HepG2 (cell line): Measurements from ENCODE around the gene MCF2L. TPM values are rescaled to one million over a fixed set of nuclear protein-coding genes. Genes with fewer than 3 reads are reported as not detected.

Source experiments
- AGO1 ChIP-seq: fragments of 200-400 bp; formaldehyde crosslinking; IDR thresholded peaks from 2 replicates; pipeline ENCODE4 v1.6.1; 2017; ENCODE audit warnings: mild to moderate bottlenecking, low read depth, low read length, moderate library complexity; ENCODE audit not compliant: poor library complexity, severe bottlenecking
- BRD4 ChIP-seq: sonication (generic); formaldehyde crosslinking; IDR thresholded peaks from 2 replicates; pipeline ENCODE4 v1.4.0; 2020; ENCODE audit warnings: missing genetic modification reagents
- CAMTA2 ChIP-seq: sonication (generic); formaldehyde crosslinking; IDR thresholded peaks from 2 replicates; pipeline ENCODE4 v1.4.0; 2020; ENCODE audit warnings: mild to moderate bottlenecking, missing genetic modification reagents, borderline replicate concordance
- DPF2 ChIP-seq: sonication (generic); formaldehyde crosslinking; IDR thresholded peaks from 2 replicates; pipeline ENCODE4 v1.4.0; 2020; ENCODE audit warnings: mild to moderate bottlenecking, low read depth, missing genetic modification reagents, borderline replicate concordance
- ELF1 ChIP-seq: sonication (generic); formaldehyde crosslinking; IDR thresholded peaks from 2 replicates; pipeline ENCODE4 v1.4.0; 2020; ENCODE audit warnings: missing genetic modification reagents
- FOXJ3 ChIP-seq: sonication (generic); formaldehyde crosslinking; IDR thresholded peaks from 2 replicates; pipeline ENCODE4 v1.4.0; 2020; ENCODE audit warnings: missing genetic modification reagents, mild to moderate bottlenecking, borderline replicate concordance
- GATA4 ChIP-seq: sonication (generic); IDR thresholded peaks from 2 replicates; pipeline ENCODE4 v1.6.1; 2016; ENCODE audit warnings: antibody characterized with exemption, low read depth, borderline replicate concordance
- KAT8 ChIP-seq: IDR thresholded peaks from 2 replicates; pipeline ENCODE4 v1.6.1; 2016; ENCODE audit warnings: missing genetic modification reagents, missing compliant biosample characterization
- LCORL ChIP-seq, 2 experiments: fragments of 450-650 bp in 1 of 2; sonication (generic) in 1 of 2; formaldehyde crosslinking in 1 of 2; IDR thresholded peaks; 2 replicates each; pipeline versions ENCODE4 v1.5.0 to v1.6.1; 2017 to 2020; ENCODE audit warnings: antibody characterized with exemption in 1 of 2, missing genetic modification reagents in 1 of 2
- MAZ ChIP-seq, 2 experiments: sonication (generic) in 1 of 2; formaldehyde crosslinking in 1 of 2; IDR thresholded peaks; 2 replicates each; pipeline versions ENCODE4 v1.5.0 to v1.6.1; 2012 to 2020; ENCODE audit warnings: low read depth in 2 of 2, mild to moderate bottlenecking in 2 of 2, borderline replicate concordance in 1 of 2, improper control_type of control experiment in 1 of 2, low read length in 1 of 2, missing genetic modification reagents in 1 of 2, moderate library complexity in 1 of 2
- NCOA1 ChIP-seq: sonication (generic); formaldehyde crosslinking; IDR thresholded peaks from 2 replicates; pipeline ENCODE4 v1.9.0; 2021; ENCODE audit warnings: missing genetic modification reagents
- POLR2G ChIP-seq: fragments of 200-400 bp; formaldehyde crosslinking; IDR thresholded peaks from 2 replicates; pipeline ENCODE4 v1.6.1; 2018; ENCODE audit warnings: mild to moderate bottlenecking, low read depth, low read length, moderate library complexity
- RAD21 ChIP-seq: fragments of 450-650 bp; formaldehyde crosslinking; IDR thresholded peaks from 2 replicates; pipeline ENCODE4 v1.5.0; 2020; ENCODE audit warnings: mild to moderate bottlenecking
- SAFB2 ChIP-seq: sonication (generic); formaldehyde crosslinking; IDR thresholded peaks from 2 replicates; pipeline ENCODE4 v1.5.1; 2020; ENCODE audit warnings: missing genetic modification reagents, low read depth, mild to moderate bottlenecking, borderline replicate concordance
- SMYD3 ChIP-seq: sonication (generic); formaldehyde crosslinking; IDR thresholded peaks from 2 replicates; pipeline ENCODE4 v1.8.1; 2023; ENCODE audit warnings: mild to moderate bottlenecking, missing genetic modification reagents
- SOX5 ChIP-seq: IDR thresholded peaks from 2 replicates; pipeline ENCODE4 v1.6.1; 2016; ENCODE audit warnings: borderline replicate concordance
- SUZ12 ChIP-seq: fragments of 150-350 bp; IDR thresholded peaks from 2 replicates; pipeline ENCODE4 v1.6.1; 2014; ENCODE audit warnings: low read depth, low read length
- U2AF1 ChIP-seq: fragments of 200-400 bp; formaldehyde crosslinking; optimal IDR thresholded peaks from 2 replicates; pipeline ENCODE3; 2017; ENCODE audit warnings: mild to moderate bottlenecking, low read depth, low read length
- ZFP36L2 ChIP-seq: sonication (generic); formaldehyde crosslinking; IDR thresholded peaks from 2 replicates; pipeline ENCODE4 v1.4.0; 2020; ENCODE audit warnings: missing genetic modification reagents
- ZNF282 ChIP-seq: fragments of 450-650 bp; IDR thresholded peaks from 2 replicates; pipeline ENCODE4 v1.6.1; 2018; ENCODE audit not compliant: partially characterized antibody
- ZNF501 ChIP-seq: sonication (generic); formaldehyde crosslinking; IDR thresholded peaks from 2 replicates; pipeline ENCODE4 v1.5.1; 2020; ENCODE audit warnings: mild to moderate bottlenecking, moderate library complexity, missing genetic modification reagents
- ZNF589 ChIP-seq: sonication (generic); formaldehyde crosslinking; conservative IDR thresholded peaks from 2 replicates; pipeline ENCODE4 v1.8.0; 2022; ENCODE audit warnings: mild to moderate bottlenecking, moderate library complexity, missing genetic modification reagents
- ZNF775 ChIP-seq: sonication (generic); formaldehyde crosslinking; IDR thresholded peaks from 2 replicates; pipeline ENCODE4 v1.4.0; 2020; ENCODE audit warnings: missing genetic modification reagents, mild to moderate bottlenecking, moderate library complexity, borderline replicate concordance
- ZNF788 ChIP-seq: sonication (generic); formaldehyde crosslinking; IDR thresholded peaks from 2 replicates; pipeline ENCODE4 v1.5.0; 2020; ENCODE audit warnings: mild to moderate bottlenecking, missing genetic modification reagents, borderline replicate concordance
- polyA plus RNA-seq, 8 experiments: library from polyadenylated mRNA; depleted of rRNA in 3 of 8; stranded (reverse) in 7 of 8; unstranded in 1 of 8; fragments of >200 nt; fragmentation: Illumina TruSeq in 4 of 8; extraction: Trizol in 4 of 8; gene quantifications; 2 replicates each; pipeline versions ENCODE4 v1.2.1 to v1.2.3, GENCODE V29; 2011 to 2016; ENCODE audit warnings: low read depth in 4 of 8, missing spikeins in 1 of 8, mixed read lengths in 1 of 8; ENCODE audit not compliant: insufficient read depth in 1 of 8
- total RNA-seq, 5 experiments: library from RNA; depleted of rRNA; stranded (reverse); fragments of >200 nt; fragmentation: Illumina TruSeq; extraction: Trizol; gene quantifications; 2 replicates each; pipeline ENCODE4 v1.2.3, GENCODE V29; 2016; ENCODE audit warnings: low read depth in 1 of 5
- TF ChIP-seq, protein P1 (sequence below): IDR thresholded peaks from 2 replicates; pipeline ENCODE4 v1.6.1; 2016; ENCODE audit warnings: low read depth
- TF ChIP-seq, protein P2 (sequence below): sonication (generic); formaldehyde crosslinking; IDR thresholded peaks from 2 replicates; pipeline ENCODE4 v1.4.0; 2020; ENCODE audit warnings: missing genetic modification reagents

The MCF2L gene
- total and polyA plus RNA-seq, 2 of the 13 experiments (the other 11 are each of a cell fraction or from before 2014, with no cell fraction given), result 19.4 to 28.4 TPM

DNA sequence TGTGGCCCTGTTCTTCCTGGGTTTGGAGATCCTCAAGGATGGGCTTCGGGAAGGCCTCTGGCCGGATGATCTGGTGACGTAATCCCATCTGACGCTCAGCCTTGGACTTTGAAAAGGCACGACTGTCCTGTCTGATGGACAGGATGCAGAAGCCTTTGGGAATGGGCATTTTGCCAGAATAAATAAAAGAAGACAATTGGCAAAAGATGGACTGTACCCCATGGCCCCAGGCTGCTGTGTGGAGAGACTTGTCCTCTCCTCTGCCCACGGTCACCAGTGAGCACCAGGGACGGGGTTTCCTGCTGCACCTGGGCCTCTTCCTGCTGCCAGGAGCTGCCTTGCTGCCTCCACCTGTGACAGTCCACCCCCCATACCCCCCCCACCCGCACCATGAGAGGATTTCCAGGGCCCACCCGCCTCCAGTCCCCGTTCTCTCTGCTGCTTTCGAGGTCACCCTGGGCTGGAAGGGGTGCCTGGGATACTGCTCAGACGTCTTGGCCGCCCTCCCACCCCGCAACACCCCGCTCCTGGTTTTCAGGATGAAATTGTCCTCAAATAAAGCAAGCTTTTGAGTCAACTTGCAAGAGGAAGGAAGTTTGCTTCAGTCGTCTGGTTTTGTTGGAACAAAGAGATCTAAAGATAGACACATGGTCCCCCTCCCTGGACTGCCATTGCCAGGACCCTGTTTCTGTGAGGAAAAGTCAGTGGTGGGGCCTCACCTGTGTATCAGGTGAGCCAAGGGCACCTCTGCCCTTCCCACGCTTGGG lies 40.9 kb downstream of the MCF2L start (continued):
- TF ChIP-seq ZNF589 (CRISPR knock-in tag) (no peak), AGO1 (no peak), DPF2 (CRISPR knock-in tag) (peak; percentile 73; the same call in 1 of the 2 replicates), GATA4 (peak; percentile 49; the same call in 1 of the 2 replicates), RAD21 (peak; percentile 32; the same call in 1 of the 2 replicates), SOX5 (CRISPR knock-in tag) (peak; percentile 97), SUZ12 (no peak), KAT8 (CRISPR knock-in tag) (peak; percentile 75; the same call in 1 of the 2 replicates), NCOA1 (0 out of 2 replicates have a peak, but pooled peaks have one; percentile 61), LCORL (IDR thresholded peaks at IDR 0.05) (peak; percentile 82), LCORL (CRISPR knock-in tag; IDR thresholded peaks at IDR 0.05) (peak; percentile 98), SAFB2 (no peak), POLR2G (peak; percentile 63), ZNF775 (CRISPR knock-in tag) (no peak), ZNF282 (no peak), CAMTA2 (no peak), ZNF788 (CRISPR knock-in tag) (peak; percentile 77; the same call in 1 of the 2 replicates), MAZ (IDR thresholded peaks at IDR 0.05; ENCODE audit: borderline replicate concordance, low read depth, low read length) (no peak), MAZ (CRISPR knock-in tag; IDR thresholded peaks at IDR 0.05; ENCODE audit: low read depth) (peak; percentile 8; the same call in 1 of the 2 replicates), U2AF1 (no peak), SMYD3 (CRISPR knock-in tag) (no peak), ZNF501 (CRISPR knock-in tag) (peak; percentile 24; the same call in 1 of the 2 replicates), ELF1 (CRISPR knock-in tag) (peak; percentile 72), BRD4 (CRISPR knock-in tag) (no peak; the same call in 1 of the 2 replicates), ZFP36L2 (CRISPR knock-in tag) (no peak), FOXJ3 (CRISPR knock-in tag) (peak; percentile 29; the same call in 1 of the 2 replicates)
- TF ChIP-seq, protein P1, sequence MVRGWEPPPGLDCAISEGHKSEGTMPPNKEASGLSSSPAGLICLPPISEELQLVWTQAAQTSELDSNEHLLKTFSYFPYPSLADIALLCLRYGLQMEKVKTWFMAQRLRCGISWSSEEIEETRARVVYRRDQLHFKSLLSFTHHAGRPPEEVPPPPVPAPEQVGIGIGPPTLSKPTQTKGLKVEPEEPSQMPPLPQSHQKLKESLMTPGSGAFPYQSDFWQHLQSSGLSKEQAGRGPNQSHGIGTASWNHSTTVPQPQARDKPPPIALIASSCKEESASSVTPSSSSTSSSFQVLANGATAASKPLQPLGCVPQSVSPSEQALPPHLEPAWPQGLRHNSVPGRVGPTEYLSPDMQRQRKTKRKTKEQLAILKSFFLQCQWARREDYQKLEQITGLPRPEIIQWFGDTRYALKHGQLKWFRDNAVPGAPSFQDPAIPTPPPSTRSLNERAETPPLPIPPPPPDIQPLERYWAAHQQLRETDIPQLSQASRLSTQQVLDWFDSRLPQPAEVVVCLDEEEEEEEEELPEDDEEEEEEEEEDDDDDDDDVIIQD (CRISPR knock-in tag), result no peak; the same call in none of the 2 replicates
- TF ChIP-seq, protein P2, sequence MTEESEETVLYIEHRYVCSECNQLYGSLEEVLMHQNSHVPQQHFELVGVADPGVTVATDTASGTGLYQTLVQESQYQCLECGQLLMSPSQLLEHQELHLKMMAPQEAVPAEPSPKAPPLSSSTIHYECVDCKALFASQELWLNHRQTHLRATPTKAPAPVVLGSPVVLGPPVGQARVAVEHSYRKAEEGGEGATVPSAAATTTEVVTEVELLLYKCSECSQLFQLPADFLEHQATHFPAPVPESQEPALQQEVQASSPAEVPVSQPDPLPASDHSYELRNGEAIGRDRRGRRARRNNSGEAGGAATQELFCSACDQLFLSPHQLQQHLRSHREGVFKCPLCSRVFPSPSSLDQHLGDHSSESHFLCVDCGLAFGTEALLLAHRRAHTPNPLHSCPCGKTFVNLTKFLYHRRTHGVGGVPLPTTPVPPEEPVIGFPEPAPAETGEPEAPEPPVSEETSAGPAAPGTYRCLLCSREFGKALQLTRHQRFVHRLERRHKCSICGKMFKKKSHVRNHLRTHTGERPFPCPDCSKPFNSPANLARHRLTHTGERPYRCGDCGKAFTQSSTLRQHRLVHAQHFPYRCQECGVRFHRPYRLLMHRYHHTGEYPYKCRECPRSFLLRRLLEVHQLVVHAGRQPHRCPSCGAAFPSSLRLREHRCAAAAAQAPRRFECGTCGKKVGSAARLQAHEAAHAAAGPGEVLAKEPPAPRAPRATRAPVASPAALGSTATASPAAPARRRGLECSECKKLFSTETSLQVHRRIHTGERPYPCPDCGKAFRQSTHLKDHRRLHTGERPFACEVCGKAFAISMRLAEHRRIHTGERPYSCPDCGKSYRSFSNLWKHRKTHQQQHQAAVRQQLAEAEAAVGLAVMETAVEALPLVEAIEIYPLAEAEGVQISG (CRISPR knock-in tag), result peak; percentile 56; the same call in 1 of the 2 replicates
